ENCODE results near the gene FYCO1.

FYCO1 gene

DNA sequence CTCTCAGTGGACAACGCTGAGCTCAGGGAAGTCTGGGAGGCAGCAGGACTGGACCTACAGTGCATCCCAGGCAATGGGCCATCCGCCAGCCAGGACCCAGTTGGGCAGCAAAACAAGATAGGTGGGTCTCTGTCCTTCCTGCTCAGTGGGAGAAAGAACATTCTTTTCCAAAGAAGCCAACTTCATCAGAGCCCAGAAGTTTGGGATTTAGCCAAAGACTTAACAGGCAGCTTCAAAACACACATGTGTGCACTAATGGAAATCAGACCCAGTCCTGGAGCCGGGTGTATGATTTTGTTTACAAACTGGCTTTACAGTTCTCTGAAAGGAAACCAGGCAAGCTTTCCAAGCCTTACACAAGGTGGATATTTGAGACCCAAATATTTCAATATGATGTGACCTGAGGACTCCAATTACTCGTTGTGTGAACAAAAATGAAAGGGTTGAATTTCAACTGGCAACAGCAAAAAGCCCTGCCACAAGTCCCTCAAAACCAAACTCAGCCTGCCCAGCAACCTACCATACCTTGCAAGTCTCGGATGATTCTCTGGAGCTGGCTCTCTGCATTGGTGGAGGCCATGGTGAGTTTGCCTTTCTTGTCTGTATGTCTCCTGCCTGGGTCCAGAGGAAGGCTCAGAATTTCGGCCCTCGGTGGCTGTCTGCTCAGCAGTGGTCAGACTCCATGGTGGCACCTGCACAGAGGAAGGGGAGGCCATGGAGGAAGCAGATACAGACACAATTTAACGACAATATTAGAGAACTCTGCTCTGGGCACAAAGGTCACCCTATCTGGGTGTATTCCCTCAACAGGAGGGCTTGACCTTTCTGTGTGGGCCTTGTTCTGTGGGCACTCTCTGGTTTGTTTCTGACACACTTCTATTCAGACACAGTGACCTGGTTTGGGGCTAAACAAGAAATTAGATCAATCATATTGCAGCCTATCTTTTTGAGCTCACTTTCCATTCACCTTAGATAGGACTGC lies 11.0 kb downstream of the FYCO1 start:
- DNase-seq (ENCODE audit: low read depth): no peak

DNA sequence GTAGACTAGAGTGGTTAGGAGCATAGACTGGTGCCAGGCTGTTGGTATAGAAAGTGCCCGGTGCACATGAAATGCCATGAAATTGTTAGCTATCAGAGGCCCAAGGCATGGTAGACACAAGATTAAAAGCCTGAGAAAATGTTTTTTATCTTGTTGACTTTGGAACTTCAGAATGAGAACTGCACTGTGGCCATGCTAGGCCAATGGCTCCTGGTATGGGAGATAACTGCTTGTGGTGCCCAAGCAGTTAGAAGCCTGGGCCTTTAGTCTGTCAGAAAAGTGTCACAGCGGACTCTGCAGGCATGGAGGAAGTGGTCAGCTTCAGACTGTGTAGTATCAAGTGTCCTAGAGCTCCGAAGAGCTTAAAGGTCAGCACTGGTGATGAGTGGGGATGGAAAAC lies 11.9 kb downstream of the FYCO1 start:
- no peak for DNase-seq (ENCODE audit: low read depth)

DNA sequence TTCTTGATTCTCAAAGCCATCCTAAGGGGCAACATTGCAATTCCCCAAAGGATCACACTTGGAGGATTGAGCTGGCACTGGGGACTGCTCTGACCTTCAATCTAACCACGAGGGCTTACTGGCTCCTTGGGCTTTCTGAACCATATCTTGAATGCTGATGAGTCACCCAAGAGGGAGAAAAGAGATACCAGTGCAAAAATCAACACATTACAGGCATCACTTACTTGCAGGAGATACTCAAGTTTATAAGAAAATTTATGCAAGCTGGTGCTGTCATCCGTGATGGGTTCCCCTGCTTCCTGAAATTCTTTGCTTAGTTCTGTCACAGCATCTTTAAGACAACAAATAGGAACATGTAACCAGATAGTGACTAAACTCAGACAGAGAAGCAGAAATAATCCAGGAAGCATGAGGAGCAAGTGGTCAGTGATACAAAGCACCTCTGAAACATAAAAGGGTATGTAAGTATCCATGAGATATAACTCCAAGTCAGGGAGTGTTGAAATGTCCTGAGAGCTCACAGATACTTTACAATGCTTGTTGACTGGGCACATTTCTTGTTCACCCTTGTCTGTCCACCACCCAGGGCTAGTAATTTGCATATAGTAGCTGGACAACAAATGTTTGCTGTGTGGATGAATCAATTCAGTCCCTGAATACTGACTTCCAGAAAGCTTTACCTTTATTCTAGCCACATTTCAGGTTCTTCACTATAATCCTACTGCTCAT lies 14.1 kb downstream of the FYCO1 start:
- DNase-seq (ENCODE audit: low read depth): no peak

DNA sequence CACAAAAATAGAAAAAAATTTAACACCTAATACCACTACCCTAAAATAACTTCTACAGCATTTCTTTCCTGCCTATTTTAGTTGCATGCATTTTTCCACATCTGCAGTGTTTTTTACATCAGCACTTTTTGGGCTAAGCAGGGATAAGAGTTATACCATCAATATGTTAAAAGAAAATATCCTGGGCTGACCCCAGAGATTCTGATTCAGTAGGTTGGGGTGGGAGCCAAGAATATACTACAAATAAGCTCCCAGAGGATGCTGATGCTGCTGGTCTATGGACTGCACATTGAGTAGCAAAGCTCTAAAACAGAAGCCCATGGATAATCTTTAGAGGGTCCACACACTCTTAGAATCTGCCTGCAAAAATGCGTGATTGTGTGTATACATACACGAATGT lies 14.8 kb downstream of the FYCO1 start:
- no peak for DNase-seq (ENCODE audit: low read depth)

DNA sequence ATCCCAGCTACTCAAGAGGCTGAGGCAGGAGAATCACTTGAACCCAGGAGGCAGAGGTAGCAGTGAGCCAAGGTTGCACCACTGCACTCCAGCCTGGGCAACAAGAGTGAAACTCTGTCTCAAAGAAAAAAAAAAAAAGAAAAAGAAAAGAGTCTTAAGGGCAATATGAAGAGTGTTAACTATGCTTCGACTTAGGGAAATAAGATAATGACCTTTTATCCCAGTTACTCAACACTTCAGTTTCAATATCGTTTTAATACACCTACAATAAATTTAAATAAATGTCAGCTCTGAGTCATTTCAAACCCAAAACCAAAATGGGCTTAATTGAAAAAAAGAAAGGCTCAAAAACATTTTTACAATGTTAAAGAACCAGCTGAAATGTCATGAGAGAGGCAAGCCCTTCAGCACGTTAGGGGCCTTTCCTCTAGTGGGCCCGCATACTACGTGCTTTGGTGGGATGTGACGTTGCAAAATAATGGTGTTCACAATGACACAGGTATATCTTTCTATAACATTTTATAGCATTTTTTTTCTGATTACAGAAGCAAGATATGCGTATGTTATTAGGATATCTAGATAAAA lies 15.3 kb downstream of the FYCO1 start:
- DNase-seq (ENCODE audit: low read depth): no peak

DNA sequence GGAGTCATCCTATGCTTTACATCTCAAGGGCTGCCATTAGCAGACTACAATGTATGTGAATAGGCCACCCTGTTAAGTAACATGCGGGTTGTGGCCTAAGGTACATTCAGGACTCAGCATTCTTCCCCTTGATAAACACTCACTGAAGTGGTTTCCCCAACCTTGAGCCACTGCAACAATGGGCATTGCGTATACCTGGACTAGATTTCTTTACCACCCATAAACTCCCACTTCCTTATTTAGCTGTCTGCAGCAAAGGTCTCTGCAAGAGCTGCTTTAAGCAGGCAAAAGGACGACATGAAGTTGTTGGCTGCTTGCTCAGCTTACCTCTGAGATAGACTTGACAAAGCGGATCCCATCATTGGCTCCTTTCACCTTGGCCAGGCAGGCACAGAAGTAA lies 16.2 kb downstream of the FYCO1 start:
- no peak for DNase-seq (ENCODE audit: low read depth)

DNA sequence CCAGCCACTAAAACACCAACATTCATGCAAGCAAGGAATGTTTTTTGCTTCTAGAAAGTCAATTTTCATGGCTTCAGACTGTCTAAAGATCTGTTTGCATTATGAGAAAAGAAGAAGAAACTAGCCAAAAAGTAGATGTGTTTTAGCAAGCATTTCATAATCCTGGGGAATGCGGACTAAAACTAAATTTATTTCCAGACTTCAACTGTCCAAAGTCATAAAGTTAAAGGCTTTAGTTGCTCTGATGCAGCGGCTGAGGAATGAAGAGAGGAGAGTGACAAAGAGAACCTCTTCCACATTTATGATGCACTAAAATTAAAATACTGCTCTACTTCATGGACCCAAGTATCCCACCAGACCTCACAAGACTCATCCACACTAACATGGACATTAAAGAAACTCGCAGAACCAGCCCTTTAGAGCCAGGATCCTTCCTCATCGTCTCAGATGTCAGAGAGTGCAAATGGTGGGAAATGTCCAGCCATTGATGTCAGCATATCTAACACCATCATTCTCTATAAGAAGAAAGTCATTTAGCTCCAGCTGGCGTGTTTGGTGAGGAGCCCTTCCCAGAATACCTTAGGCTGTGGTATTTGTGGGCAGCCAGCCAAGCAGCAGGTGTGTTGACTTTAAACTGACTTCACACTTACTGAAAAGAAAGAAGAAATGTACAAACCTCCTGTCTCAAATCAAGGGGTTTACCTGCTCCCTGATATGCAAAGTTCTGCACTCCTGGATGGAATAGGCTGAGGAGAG lies 17.4 kb downstream of the FYCO1 start:
- no peak for DNase-seq (ENCODE audit: low read depth)

DNA sequence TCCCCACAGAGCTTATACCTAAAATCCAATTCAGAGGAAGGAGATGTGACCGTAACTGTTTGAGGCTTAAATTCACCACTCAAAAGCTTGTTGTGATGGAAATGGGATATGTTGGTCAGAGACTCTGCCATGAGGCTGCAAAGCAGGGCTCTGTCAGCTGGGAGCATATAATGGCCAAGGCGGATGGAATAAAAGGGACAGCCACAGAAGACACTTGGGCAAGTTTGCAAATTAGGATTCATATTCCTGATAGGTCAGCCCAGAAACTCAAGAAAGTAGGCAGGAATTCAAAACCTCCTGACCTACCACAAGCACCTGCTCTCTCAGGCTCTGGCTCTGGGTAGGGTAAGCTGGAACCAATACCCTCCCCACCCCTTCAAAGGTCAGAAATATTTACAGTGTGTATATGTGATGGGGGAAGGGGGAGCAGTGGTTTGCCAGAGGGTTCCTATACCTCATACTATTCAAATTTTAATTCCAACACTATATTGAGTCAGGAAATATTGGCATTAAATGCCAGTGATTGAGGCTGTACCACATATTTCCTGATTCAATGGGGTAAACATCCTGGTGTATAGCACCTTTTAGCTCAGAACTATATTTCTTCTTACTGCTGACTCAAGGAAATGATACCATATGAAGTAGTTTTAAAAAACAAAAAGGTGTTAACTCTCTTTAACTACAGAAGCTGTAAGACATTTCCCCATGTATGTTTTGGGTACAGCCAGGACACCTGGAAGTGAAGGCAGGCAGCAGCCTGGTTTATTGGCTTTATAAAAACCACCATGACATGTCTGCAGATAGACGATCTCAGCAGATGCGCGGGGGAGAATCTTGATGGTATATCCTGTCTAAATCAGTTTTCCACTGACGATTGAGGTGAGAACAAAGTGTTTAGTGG lies 19.2 kb downstream of the FYCO1 start:
- DNase-seq (ENCODE audit: low read depth): no peak

DNA sequence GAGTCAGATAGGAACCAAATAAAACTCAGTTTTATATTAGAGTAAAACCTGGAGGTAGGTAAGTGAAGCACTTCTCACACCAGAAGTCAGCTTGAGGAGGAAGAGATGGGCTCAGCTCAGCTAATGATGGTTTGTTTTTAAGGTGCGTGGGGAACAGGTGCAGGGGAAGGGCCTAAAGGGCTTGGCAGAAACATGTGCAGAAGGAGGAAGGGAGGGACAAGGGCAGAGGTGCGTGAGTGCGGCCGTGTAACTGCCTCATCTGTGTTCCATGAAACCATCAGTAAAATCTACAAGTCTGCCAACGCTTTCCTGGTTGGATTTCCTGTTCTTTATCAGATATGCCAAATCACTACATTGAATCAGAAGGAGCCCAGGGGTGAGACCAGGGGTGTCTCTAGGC lies 19.9 kb downstream of the FYCO1 start:
- no peak for DNase-seq (ENCODE audit: low read depth)

DNA sequence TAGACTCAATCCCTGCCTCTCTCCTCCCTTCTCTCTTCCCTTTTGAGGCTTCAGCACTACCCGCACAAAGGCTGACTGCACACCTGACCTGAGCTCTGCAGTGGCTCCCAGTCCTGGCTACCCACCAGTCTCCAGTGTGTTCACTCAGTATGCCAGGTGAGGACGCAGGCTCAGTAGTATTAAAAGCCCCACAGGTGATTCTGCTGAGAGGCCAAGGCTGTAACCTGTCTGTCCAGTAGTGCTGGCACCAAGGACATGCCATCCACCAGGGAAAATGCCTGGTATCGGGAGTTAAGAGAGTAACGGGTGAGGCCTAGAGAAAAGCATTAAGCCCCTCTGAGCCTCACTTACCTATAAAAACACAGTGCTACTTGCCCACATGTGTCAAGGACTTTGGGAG lies 20.9 kb downstream of the FYCO1 start:
- no peak for DNase-seq (ENCODE audit: low read depth)

DNA sequence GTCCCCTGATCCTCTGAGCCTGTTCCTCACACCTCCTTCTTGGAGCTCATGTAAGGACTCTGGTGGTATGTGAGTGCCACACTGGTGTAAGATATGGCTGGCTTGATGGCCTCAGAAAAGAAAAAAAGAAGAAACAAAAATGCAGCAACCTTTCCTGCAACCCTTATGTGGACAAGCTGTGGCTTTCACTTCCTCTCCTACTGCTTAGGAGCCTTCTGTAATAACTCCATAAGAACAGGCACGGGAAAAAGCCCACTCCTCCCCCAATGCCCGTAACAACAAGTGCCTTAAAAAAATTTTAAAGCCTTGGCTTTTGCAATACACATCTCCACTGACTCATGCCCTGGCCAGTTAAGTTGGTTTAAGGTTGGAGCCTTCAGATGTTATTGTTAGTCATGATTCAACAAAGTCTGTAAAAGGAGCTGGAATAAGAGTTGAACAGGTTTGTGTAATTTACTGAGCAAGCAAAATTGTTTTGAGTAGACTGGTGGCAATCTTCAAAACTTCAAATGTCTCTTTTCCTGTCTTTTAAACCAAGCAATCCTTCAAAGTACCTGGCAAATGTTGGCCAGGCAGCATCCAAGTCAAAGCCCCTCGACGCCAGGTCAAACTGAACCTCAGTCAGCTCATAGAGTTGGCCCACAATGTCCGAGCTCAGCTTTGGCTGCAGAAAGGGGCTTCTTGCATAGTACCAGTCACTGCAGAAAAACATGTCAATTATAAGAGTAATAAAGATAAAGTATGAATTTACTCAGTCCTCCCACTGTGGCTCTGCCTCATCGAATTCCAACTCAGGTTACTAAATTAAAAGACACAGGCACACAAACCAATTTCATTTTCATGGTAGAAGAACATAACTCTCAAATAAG lies 22.9 kb downstream of the FYCO1 start:
- no peak for DNase-seq (ENCODE audit: low read depth)

DNA sequence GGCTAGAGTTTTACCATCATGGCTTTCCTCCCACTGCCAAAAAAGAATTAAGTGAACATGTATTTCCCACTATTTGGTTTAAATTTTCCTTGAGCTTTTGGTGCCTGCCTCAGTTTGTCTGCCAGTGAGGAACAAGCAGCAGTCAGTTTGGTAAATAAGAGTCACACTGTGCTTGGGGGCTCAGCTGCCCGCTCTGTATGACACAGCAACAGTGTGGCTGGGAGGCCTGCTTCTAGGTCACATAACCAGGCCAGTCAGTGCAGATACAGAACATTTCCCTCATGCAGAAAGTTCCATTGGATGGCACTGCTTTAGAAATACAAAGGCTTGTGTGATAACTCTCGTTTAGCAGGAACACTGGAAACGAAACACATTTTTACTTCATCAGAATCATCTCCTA lies 25.7 kb downstream of the FYCO1 start:
- no peak for DNase-seq (ENCODE audit: low read depth)

DNA sequence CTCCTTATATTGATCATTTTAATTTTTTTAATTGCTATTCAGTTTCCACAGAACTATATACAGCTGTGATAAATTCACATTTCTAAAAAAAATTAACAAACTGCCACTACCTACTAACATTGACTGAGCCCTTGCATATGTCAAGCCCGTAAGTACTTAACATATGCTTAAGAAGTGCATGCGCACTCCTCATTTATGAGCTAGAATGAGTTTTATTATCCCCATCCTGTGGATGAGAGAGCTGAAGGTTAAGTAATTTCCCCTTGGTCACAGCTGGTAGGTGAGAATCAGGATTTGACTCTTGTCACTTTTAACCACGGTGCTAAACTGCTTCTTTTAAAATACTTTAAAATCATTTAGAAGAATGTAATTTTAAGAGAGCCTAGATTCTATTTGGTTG lies 26.5 kb downstream of the FYCO1 start:
- DNase-seq (ENCODE audit: low read depth): no peak

DNA sequence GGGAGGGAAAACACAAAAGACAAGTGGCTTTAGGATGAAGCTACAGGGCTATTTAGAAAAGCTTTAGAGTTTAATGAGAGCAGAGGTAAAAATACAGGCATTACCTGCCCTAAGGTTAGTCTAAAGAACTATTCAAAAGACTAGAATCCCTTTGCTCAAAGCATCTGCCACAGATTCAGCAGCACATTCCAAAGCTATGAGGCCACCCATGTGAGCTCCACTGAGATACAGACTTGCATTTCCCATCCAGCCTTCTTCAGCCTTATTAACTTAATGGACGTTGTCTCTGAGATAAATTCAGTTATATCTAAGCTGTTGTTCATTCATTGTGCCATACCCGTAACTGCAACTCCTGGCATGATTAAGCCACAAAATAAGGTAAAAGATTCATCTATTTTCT lies 26.9 kb downstream of the FYCO1 start:
- no peak for DNase-seq (ENCODE audit: low read depth)

DNA sequence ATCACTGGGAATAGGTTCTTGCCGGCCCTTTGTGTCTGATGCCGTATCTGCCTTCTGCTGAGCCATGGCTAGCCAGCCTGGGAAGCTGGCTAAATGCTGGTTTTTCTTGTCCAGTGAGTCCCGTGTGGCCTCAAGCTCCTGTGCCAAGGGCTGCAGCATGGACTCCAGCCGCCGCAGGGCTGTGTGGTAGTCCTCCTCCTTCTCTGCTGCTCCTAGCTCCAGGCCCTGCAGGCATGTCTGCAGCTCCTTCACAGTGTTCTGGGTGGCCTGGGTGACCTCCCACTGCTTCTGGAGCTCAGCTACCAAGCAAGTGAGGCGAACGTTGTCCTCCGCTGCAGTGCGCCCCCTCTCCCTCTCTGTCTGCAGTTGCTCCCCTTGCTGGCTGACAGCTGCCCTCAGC lies 27.5 kb downstream of the FYCO1 start:
- DNase-seq (ENCODE audit: low read depth): no peak

DNA sequence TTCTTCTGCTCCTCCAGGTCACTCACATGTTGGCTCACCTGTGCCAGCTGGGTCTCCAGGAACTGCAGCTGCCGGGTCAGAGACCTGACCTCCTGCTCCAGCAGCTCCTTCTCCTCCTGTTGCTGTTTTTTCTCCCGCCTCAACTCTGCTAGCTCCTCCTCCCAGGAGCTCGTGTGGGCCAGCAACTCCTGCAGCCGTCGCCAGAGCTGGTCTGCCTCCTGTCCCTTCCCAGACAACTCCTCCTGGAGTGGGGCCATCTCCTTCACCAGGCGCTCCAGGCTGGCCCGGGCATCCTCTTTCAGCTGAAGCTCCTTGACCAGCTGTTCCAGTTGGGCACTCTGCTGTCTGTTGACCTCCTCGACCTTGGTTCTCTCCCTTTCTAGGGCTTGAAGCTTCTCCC lies 27.9 kb downstream of the FYCO1 start:
- no peak for DNase-seq (ENCODE audit: low read depth)

DNA sequence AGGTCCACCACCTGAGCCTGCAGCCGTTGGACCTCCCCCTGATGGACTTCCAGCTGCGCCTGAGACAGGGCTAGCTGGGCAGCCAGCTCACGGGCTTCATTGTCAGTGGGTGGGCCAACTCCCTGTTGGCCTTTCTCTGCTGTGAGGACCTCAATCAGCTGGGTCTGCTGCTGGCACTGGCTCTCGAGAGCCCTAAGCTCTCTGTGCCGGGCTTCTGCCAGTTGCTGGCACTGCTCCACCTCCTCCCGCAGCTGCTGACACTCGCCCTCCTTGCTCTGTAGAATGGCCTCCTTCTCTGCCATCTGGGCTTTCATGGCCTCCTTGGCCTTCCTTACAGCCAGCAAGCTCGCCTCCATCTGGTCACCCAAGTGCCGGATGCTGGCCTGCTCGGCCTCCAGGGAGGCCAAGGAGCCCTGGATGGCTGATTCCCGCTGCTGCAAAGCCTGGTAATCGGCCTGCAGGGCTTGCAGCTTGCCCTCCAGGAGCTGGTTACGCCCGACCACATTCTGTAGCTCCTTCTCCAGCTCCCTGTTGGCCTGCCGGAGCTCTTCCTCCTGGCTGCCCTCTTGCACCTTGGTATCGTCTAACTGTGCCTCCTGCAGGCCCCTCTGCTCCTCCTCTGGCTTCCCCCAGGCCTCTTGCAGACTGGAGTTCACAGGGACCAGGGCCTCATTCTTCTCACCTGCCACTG lies 28.5 kb downstream of the FYCO1 start:
- DNase-seq (ENCODE audit: low read depth): no peak

DNA sequence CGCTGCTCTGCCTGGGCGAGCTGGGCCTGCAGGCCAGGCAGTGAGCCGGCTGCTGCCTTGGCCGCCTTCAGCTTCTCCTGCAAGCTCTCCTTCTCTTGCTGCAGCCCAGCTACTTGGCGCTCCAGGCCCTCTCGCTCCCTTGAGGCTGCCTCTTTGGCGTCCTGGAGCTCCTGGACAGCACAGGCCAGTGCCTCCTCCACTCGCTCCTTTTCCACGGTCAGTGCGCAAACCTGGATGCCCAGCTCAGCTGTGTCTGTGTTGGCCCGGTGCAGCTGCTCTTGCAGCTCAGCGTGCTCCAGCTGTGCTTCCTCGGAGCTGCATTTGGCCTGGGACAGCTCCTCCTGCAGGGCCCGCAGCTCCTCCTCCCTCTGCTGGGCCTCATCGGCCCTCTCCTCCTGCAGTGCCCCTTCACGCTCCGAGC lies 29.2 kb downstream of the FYCO1 start:
- no peak for DNase-seq (ENCODE audit: low read depth)

DNA sequence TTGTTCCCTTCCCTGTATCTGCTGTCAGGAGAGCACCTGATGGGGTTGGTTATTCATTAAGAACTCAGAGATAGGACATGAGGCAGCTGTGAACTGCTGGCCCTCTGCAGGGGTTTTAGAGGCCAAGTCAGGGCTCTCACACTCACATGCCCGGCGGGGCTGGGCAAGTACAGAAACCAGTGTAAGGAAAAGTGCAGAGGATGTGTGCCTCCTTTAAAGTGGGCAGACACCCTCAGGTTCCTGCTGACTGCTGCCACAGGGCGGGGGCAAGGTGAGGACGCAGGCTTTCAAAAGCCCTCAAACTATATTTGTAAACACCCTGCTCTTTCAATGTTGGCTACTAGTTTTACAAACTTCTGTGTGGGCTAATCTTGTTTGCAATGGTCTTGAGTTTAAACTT lies 30.0 kb downstream of the FYCO1 start:
- no peak for DNase-seq (ENCODE audit: low read depth)

DNA sequence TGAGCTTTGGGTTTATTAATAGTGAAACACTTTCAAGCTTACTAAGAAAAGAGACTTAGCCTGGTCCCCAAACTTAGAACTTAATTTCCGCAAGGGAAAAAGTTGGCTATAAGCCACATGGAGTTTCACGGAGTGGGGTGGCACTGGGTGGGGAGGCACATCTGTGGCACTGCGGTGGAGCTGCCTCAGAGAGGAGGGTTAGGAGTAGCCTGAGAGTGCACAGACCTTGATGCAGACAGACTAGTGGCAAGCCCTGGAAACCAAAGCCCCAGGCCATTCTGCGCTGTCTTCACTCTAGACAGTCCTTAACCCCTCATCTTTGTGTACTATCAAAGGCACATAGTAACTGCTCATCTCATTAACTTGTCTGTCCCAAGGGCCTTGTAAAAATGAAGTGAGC lies 30.4 kb downstream of the FYCO1 start:
- no peak for DNase-seq (ENCODE audit: low read depth)

Data from stimulated activated CD8-positive, alpha-beta memory T cell treated with anti-CD3 and anti-CD28 coated beads, Interleukin-15, amount 100 ng/mL, for 24 hours (primary cell).